ENCODE measurements around the gene OTUB1.
A peak's percentile ranks its signal among the peaks of the same experiment; 100 is the strongest.

Gene OTUB1

DNA sequence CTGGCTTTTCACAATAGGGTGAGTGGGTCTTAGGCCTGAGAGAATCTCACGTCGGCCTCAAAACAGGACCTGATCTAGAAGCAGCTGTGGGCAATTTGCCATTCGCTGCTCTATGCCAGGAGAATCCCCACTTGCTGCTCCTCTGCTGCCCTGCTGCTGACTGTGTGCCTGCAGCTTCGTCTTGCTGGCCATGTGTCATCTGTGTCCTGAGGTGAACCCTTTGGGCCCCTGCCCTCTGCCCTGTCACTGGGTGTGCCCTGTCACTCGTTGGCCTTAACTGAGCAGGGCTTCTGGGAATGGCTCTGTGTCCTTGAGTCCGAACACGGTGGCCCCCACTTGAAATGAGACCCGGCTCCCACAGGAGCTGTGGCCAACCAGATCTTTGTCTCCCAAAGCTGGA, 41.3 kb upstream of the OTUB1 start:
- no peak for TF ChIP-seq CTCF (IDR thresholded peaks at IDR 0.05)

DNA sequence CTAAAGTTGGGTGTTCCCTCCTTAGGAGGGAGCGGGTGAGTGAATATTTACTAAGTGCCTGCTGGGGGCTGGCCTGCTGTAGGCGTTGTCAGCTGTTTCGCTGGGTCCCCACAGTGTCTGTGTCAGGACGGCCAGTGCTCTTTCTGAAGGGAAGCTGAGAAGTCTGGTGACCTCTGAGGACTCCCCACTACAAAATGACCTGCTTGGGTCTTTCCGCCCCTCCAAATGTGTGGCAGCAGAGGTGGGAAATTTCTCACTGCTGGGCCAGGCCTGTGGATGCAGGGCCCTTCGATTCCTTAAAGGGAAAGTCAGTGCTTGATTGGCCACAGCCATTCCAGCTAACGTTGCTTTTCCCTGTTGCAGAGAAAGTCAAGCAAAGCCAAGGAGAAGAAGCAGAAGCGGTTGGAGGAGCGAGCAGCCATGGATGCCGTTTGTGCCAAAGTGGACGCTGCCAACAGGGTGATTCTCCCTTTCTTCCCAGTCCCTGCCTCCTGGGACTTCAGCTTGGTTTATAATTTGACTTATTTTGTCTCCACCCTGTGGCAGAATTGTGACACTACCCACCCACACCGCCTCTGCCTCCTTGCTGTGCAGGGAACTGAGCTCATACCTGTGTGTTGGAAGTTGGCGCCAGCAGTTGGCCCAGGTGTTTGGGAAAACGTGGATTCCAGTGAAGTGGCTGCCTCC, 40.6 kb upstream of the OTUB1 start:
- peak; percentile 86 for TF ChIP-seq CTCF (IDR thresholded peaks at IDR 0.05)

- no peak for TF ChIP-seq CTCF (IDR thresholded peaks at IDR 0.05)
Observed at GRCh38 chr11:63951779-63952536, 34.3 kb upstream of the OTUB1 start.

DNA sequence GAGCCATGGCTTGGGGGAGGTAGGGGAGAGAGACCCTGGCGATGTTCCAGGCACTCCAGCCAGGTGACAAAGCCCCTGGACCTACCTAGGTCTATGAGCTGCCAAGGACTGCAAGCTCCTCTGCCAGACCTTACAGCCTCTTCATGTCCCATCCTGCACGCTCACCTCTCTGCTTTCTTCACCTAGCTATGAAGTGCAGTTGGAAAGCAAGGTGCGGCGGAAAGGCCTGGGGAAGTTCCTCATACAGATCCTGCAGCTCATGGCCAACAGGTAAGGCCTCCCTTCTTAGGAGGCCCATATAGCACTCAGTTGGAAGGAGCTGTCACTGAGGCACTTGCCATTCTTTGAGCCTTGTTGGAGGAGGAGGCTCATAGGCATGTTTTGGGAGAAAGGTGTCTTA, 33.7 kb upstream of the OTUB1 start:
- TF ChIP-seq CTCF (IDR thresholded peaks at IDR 0.05), result no peak

DNA sequence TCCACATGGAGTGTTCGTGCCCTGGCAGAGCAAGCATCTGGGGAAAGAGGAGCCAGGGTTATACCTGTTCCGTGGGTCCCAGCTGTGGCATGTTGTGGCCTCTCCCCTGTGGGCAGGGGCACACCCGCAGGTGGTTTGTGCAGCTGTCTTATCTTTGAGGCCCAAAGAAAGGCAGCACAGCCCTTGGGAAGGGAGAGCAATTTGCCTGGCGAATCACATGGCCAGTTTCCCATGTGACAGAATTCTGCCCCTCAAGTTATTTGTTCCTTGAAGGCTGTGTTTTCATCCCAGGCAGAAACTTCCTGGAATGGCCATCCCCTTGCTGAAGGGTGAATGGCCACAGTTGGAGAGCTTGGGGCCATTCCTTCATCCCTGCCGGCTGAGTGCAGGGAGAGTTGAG, 28.2 kb upstream of the OTUB1 start:
- no peak for TF ChIP-seq CTCF (IDR thresholded peaks at IDR 0.05)

GRCh38 chr11:63961608-63962412, 24.4 kb upstream of the OTUB1 start:
- TF ChIP-seq CTCF (IDR thresholded peaks at IDR 0.05), result no peak

DNA sequence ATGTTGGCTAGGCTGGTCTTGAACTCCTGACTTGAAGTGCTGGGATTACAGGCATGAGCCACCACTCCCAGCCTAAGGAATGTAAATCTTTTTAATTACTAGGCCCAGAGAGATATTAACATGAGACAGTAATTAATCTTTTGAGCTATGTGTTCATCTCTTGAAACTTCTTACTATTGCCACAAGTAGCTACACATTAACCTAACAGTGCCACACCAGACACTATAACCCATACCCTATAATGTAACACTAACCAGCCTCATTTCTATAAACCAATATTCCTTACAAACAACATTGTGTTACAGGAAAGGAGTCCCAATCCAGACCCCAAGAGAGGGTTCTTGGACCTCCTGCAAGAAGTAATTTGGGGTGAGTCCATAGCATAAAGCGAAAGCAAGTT, 19.8 kb upstream of the OTUB1 start:
- TF ChIP-seq CTCF (IDR thresholded peaks at IDR 0.05), result no peak

All from LNCAP (cell line).